OCI-M2 (cell line): Measurements from ENCODE around the gene VCL.
"Not testable (repeated sequence)": the region's sequence is repeated elsewhere in the genome, so short reads cannot be mapped to it uniquely, and the experiment has no call there.

Source experiments
- DNase-seq: peaks from one replicate; lab custom pipeline; 2025; ENCODE audit not compliant: unreplicated experiment; lab: John Stamatoyannopoulos, UW

Gene VCL

DNA sequence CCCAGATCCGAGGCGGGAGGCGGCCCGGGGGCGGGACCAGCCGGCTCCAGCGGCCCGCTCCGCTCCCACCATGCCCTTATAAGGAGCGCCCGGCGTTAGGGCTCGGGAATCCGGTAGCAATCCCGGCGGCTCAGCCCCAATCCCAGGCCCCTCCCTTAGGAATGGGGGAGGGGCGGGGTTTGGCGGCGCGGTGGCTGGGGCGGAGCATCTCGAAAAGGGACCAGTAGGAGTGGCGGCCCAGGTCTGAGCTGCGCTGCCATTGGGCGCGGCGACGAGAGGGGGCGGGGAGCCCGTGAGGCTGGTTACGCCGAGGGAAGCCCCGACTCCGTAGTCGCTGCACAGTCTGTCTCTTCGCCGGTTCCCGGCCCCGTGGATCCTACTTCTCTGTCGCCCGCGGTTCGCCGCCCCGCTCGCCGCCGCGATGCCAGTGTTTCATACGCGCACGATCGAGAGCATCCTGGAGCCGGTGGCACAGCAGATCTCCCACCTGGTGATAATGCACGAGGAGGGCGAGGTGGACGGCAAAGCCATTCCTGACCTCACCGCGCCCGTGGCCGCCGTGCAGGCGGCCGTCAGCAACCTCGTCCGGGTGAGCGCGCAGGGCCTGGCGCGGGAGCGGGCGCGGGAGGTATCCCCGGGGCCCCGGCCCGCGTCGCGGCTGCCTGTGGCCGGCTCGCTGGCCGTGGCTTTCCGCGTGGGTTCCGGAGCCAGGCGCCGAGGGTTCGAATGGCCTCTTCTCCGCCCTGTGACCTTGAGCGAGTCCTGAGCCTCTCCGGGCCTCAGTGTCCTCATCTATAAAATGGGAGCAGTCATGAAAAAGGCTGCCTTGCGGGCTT, at the start of gene VCL:
Gene VCL, plus strand, starts transcription at position 330 of the 836 bp plus-strand sequence. Its CDS starts 92 bp downstream, at position 422.
- DNase-seq = peak; percentile 83

DNA sequence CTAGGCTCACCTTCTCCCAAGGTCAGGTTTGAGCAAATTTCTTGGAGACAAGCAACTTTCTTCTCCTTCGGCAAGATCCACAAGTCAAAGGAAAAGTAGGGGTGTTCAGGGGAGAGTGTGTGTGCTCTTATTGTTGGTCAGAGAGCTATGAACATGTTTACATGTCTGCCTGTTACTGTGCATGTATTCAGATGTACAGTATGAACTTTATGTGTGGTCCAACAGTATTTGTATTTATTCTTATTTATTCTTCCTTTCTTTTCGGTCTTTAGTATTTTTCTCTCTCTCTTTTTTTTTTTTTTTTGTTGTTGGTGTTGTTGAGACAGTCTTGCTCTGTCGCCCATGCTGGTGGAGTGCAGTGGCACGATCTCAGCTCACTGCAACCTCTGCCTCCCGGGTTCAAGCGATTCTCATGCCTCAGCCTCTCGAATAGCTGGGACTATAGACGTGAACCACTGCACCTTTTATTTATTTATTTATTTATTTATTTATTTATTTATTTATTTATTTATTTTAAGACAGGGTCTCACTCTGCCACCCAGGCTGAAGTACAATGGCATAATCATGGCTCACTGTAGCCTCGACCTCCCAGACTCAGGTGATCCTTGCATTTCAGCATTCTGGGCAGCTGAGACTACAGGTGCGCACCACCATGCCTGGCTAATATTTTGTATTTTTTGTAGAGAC, 48.8 kb upstream of the VCL start:
- no peak for DNase-seq

DNA sequence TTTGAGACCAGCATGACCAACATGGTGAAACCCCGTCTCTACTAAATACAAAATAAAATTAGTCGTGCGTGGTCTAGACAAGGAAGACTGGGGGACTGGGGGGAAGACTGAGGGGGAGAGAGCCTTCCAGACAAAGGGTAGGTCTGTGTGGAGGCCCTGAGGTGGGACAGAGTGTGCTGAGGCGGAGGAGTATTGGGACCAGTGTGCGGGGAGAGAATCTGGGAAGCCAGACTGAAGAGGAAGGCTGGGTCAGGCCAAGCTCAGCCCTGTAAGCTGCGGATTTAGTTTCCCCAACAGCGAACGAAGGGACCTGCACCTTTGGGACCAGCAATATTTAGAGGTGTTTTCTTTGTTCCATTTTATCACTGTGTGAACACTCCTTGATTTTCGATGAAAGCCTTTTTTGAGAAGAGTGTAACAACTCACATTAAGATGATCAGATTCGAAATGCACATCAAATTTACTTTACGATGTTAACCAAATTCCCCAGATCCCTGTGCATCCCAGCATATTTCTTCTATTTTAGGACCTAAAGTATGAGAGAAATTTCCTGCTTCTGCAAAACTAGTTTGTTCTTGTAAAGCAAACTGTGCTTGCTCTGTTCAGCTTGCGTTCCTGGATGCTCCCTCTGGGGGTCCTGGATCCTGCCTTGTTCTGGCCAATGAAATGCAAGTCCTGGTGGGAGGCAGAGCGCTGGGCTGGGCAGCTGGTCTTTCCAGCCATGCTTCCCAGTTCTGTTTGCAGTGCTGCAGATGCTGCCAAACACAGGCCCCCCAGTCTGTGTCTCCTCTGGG, 47.6 kb upstream of the VCL start:
- DNase-seq = no peak

DNA sequence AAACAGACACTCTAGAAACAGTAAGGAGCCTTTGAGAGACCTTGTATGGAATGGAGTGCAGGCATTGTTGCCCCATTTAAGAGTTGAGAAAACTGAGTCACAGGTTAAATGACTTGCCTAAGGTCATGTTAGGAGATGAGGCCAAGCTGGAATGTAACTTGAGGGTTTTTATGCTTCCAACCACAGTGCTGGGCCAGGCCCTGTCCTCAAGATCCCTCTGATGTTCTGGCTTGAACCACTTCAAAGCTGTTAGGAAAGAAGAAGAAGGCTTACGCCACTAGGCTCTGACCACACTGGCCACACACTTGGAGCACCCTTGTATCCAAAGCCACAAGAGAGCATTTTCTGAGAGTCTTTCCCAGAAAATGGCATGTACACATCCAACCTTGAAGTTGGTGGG, 44.3 kb upstream of the VCL start:
- no peak for DNase-seq

DNA sequence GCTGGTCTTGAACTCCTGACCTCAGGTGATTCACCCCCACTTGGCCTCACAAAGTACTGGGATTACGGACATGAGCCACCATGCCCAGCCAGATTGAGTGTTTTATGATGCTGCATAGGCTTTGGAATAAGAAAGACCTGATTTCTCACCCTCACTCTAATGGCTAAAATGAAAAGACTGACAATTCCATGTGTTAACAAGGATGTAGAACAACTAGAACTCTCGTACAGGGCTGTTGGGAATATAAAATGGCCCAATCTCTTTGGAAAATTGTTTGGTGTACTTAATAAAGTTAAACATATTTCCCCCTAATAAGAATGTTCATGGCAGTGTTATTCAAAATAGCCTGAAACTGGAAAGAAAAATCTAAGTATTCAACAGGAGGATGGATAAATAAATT, 43.2 kb upstream of the VCL start:
- no peak for DNase-seq

DNA sequence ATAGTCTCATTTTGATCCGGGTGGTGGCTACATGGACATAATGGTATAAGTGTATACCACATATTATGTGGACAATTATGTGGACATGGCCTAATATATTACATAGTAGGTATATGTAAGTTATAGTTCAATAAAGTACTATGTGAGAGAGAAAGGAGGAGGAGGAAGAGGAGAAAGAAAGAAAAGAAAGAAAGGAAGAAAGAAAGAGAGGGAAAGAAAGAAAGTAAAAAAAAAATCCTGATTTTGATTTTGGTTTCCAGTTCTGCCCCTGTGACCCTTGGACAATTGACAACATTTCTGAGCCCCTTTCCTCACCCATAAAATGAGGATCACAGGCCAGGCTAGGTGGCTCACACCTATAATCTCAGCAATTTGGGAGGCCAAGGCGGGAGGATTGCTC, 42.2 kb upstream of the VCL start:
- no peak for DNase-seq

DNA sequence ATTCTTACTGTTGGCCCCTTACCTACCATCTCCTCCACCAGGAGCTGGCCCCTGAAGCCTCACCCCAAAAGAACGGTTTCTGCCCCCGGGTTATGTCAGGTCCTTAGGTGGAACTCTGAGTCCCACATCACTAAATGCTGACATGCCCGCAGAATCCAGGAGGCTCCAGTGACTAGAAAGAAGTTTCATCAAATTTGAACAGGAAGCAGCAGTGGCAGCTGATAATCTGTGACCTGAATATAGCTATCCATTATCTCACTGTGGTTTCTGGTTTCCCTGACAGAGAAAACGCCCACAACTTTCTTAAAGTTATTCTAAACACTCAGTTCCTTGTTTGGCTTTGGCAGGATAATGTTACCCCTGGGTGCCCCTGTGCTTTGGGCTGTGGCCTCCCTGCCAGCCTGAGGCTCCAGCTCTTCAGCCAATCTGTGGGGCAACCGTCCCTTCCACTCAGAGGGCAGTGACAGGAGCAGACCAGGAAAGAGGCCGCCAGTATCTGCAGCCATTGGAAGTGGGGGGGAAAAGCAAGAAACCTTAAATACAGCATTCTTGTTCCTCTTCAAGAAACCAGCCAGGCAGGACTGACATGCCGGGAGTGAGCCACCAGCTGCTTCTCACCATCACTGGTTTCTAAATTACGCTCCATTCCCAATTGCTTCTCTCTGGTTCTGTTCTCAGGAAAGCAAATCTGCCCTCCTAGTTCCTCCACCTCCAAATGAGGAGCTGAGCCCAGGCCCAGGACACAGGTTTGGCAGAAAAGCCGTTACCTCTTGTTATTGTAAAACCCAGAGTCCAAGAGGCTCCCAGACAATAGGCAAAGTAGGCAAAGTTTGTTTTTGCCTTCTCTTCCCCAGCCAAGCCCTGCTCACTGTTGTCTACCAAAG, 41.2 kb upstream of the VCL start:
- DNase-seq = peak; percentile 58

DNA sequence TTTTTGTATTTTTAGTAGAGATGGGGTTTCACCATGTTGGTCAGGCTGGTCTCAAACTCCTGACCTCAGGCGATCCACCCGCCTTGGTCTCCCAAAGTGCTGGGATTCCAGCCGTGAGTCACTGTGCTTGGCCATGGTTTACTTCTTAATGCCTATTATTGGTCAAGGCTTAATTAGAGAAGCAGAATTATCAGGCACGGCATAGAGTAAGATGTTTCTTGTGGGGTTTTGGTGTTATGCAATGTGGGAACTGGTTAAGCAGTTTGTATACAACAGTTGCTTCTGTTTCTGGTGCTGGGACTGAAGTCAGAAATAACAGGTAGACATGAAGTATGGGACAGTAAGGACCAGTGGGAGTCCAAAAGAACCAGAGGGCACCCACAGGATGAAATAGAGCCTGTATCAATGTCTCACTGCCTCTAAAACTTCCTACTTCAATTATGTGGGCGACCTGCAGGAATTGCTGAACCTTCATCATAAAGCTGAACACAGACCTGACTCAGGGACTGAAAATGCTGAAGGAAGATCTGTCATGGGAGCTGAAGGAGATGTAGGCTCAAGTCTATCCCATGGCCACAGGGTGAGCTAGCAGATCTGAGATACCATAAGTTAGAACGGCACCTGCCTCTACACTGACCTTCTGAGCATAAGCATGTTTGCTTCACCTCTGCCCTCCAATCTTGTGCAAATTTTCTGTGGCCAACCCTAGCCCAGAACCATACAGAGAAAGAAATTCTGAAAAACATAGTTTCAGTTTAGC, 38.3 kb upstream of the VCL start:
- DNase-seq = no peak

DNA sequence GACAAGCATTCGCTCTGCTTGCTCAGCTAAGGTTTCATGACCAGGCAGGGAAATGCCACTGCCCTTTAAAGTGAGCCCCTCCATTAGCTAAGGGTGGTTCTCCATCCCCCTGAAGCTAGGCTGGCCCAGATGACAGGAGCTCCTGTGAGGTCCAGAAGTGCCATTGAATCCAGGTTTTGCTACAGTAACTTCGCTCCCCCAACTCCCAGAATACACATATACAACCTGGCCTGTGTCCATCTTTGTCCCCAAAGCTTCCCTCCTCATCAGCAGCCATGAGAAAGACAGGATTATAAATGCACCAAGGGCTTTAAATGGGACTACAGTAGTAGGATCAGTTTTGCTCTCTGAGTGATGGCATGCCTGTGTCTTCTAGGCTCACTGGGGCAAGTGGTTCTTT, 35.5 kb upstream of the VCL start:
- no peak for DNase-seq

DNA sequence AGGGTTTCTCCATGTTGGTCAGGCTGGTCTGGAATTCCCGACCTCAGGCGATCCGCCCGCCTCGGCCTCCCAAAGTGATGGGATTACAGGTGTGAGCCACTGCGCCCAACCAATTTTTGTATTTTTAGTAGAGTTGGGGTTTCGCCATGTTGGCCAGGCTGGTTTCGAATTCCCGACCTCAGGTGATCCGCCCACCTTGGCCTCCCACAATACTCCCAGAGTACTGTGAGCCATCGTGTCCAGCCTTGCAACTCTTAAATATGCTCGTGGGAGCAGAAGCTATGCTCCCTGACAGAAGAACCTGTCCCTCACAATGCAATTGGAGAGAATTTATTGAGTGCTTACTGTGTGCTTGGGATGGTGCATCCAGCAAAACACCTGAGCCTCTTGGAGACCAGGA, 34.4 kb upstream of the VCL start:
- DNase-seq = not testable (repeated sequence)

DNA sequence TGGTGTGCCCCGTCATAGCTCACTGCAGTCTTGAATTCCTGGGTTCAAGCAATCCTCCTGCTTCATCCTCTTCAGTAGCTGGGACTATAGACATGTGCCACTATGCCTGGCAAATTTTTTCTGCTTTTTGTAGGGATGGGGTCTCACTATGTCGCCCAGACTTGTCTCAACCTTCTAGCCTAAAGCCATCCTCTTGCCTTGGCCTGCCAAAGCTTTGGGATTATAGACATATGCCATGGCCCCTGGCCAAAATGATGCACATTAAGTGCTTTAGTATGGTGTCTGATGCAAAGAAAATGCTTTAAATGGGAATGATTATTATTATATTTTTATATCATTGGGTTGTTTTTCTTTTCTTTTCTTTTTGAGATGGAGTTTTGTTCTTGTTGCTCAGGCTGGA, 33.2 kb upstream of the VCL start:
- DNase-seq = no peak

DNA sequence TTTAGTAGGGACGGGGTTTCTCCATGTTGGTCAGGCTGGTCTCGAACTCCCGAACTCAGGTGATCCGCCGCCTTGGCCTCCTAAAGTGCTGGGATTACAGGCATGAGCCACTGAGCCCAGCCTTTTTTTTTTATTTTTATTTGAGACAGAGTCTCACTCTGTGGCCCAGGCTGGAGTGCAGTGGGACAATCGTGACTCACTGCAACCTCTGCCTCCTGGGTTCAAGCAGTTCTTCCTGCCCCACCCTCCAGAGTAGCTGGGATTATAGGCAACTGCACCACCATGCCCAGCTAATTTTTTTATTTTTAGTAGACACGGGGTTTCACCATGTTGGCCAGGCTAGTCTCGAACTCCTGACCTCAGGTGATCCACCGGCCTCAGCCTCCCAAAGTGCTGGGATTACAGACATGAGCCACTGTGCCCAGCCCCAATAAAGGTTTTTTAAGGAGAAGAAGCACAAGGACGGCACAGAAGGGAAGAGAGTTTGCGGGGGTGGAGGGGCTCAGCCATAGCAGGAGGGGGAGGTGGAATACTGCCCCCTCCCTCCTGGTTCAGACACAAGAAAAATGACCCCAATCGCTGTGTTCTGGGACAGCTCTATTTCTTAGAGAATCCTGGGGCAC, 32.5 kb upstream of the VCL start:
- DNase-seq = not testable (repeated sequence)

DNA sequence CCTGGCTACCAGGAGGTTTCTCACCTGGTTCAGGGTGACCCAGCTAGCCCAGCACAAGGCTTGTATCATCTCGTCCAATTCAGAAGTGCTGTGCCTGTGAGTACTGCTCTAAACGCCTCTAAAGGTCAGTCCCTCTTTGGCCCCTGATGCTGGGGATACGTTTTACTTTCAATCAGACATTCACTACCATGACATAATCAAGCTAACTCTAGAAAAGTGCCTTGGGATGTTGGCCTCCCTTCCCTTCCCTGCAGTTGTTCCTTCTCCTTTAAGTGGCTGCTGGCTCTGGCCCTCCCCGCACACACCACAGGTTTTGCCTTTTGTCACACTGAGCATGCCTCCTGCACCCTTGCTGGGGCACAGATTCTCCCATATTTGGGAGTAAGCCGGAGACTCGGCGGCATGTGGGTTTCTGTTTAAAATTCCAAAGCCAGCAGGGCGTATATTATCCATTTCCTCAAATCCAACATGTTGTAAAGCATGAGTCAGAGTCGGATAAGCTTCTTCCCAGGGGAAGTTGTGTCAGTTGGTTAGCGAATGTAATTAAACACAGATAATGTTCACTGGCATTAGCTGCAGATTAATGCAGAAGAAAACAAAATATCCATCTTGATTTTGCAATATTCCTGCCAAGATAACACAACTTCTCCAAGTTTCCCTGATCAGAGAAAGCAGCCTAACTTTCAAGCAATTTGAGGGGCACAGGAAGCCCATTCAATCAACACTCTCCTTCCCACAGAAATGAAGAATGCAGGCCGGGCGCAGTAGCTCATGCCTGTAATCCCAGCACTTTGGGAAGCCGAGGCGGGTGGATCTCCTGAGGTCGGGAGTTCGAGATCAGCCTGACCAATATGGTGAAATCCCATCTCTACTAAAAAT, 31.8 kb upstream of the VCL start:
- DNase-seq = no peak

DNA sequence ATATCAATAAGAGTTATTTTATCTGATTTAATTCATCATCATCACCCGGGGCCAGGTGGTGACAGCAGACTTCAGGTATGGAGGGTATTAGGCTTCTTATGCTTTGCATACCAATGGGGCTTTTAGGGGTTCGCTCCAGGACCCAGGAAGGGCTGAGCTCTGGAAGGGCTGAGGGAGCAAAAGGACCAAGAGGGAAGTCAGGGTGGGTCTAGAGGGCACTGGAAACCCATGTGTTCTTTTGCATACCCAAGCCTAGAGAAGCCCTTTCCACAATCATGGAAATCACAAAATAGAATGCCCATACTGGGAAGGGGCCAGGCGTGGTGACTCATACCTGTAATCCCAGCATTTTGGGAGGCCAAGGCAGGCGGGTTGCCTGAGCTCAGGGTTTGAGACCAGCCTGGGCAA, 30.9 kb upstream of the VCL start:
- no peak for DNase-seq

DNA sequence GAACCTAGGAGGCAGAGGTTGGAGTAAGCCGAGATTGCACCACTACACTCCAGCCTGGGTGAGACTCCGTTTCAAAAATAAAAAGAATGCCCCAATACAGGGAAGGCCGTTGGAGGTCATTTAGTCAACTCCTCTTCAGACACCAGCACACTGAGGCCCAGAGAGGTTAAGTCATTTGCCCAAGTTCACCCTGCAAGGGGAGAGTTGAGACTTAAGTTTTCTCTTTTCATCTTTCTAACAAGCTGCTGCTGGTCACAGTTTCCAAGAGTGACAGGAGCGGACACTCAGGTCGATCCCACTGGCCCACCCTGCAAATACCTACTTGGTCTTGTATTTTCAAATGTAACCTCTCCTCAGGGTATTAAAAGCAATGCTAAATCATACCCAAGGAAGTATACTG, 30.4 kb upstream of the VCL start:
- no peak for DNase-seq

DNA sequence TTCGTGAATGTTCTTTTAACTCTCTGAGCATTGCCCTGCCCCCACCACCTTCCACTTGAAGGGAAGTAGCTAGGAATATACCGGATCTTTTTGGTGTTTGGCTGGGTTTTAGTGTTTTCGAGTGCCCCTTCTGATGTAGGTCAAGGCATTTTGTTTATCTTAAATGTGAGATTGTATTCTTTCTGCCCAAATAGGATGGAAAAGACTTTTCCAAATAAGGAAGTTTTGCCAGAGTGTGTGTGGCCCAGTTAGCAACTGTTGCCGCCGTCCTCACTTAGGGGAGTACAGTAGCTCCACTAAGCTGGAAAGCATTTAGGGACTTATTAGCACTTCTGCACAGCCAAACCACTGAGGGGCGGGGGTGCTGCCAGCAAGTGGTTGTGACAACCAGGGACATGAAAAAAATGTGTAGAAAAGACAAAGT, 29.8 kb upstream of the VCL start:
- no peak for DNase-seq

DNA sequence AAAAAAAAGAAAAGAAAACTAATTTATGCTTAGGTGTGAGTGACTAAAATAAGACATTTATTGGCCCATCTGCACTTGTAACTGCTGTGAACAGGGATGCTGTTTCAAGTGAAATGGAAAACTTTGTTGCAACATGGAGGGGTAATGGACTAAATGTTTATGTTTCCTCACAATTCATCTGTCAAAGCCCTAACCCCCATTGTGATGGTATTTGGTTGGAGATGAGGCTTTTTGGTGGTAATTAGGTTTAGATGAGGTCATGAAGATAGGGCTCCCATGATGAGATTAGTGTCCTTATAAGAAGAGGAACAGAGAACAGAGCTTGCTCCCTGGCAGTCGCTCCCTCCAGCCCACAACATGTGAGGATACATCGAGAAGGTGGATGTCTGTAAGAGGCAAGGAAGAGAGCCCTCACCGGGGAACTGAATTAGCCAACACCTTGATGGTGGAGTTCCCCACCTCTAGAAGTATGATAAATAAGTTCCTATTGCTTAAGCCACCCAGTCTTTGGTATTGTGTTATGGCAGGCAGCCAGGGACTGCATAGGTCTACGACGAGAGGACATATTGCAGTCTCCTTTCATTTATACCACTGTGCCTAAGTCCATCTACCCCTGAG, 28.6 kb upstream of the VCL start:
- no peak for DNase-seq

DNA sequence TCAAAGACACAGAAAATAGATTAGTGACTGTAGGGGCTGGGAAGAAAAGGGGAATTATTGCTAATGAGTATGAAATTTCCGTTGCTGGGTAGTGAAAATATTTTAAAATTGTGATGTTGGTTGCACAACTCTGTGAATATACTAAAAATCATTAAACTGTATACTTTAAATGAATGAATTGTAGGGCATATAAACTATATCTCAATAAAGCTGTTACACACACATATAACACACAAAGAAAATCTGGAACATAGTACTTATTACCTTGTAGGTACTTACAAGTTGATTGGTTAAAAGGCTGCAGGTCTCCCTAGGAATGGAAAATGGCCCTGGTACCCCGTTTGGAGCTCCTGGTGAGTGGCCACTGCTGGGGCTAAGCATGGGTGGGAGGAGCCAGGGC, 27.1 kb upstream of the VCL start:
- DNase-seq = no peak
